Neural cell (in vitro differentiated cells): ENCODE results near the gene PLA2G5. TPM values are rescaled to one million over a fixed set of nuclear protein-coding genes. Genes with fewer than 3 reads are reported as not detected.

Experiments used
- H2AFZ ChIP-seq: fragments of 200-600, 300-800 bp; sonication (generic), shearing (Covaris generic); 2 replicates; pipeline ENCODE4 v1.6.0; 2014; ENCODE audit warnings: low read depth, mild to moderate bottlenecking, antibody characterized with exemption, low read length, moderate library complexity
- H3F3A ChIP-seq: fragments of 200-600 bp; shearing (Covaris generic); 2 replicates; pipeline ENCODE4 v1.6.1; 2016; ENCODE audit warnings: mild to moderate bottlenecking, moderate library complexity, mixed read lengths, antibody characterized with exemption, low read length; ENCODE audit not compliant: insufficient read depth, poor library complexity, severe bottlenecking
- H3K27ac ChIP-seq: fragments of 200-600, 300-800 bp; sonication (generic), shearing (Covaris generic); 2 replicates; pipeline ENCODE4 v1.5.1; 2014; ENCODE audit warnings: mild to moderate bottlenecking, low read length, moderate library complexity
- H3K27me3 ChIP-seq: fragments of 300-800, 200-600 bp; sonication (generic), shearing (Covaris generic); 2 replicates; pipeline ENCODE4 v1.6.0; 2014; ENCODE audit warnings: mild to moderate bottlenecking, low read depth, low read length, moderate library complexity; ENCODE audit not compliant: insufficient read depth
- H3K36me3 ChIP-seq: fragments of 300-800, 200-600 bp; sonication (generic), shearing (Covaris generic); 2 replicates; pipeline ENCODE4 v1.5.1; 2014; ENCODE audit warnings: mild to moderate bottlenecking, antibody characterized with exemption, low read length, moderate library complexity; ENCODE audit not compliant: insufficient read depth
- H3K4me2 ChIP-seq: fragments of 300-800, 200-600 bp; sonication (generic), shearing (Covaris generic); 2 replicates; pipeline ENCODE4 v1.6.0; 2014; ENCODE audit warnings: mild to moderate bottlenecking, low read length
- H3K4me3 ChIP-seq: fragments of 300-800, 200-600 bp; sonication (generic), shearing (Covaris generic); 2 replicates; pipeline ENCODE4 v1.5.1; 2014; ENCODE audit warnings: mild to moderate bottlenecking, low read length, moderate library complexity
- H3K79me2 ChIP-seq: fragments of 200-600 bp; shearing (Covaris generic); replicated peaks from 2 replicates; pipeline ENCODE4 v1.6.0; 2014; ENCODE audit warnings: mild to moderate bottlenecking, low read length, moderate library complexity; ENCODE audit not compliant: insufficient read depth
- H3K9ac ChIP-seq: fragments of 300-800, 200-600 bp; sonication (generic), shearing (Covaris generic); 2 replicates; pipeline ENCODE4 v1.6.1; 2016; ENCODE audit warnings: mild to moderate bottlenecking, low read length, mixed read lengths
- H3K9me2 ChIP-seq: fragments of 200-600 bp; shearing (Covaris generic); 2 replicates; pipeline ENCODE4 v1.6.1; 2016; ENCODE audit warnings: mild to moderate bottlenecking, low read length, mixed read lengths; ENCODE audit not compliant: insufficient read depth
- H3K9me3 ChIP-seq: fragments of 200-600, 300-800 bp; sonication (generic), shearing (Covaris generic); 2 replicates; pipeline ENCODE4 v1.6.1; 2016; ENCODE audit warnings: mild to moderate bottlenecking, mixed run types, low read length, moderate library complexity, mixed read lengths
- H4K20me1 ChIP-seq: fragments of 200-600 bp; shearing (Covaris generic); 2 replicates; pipeline ENCODE4 v1.6.1; 2016; ENCODE audit warnings: mild to moderate bottlenecking, mixed run types; ENCODE audit not compliant: insufficient read depth
- CTCF ChIP-seq: fragments of 450-650 bp; IDR thresholded peaks from 2 replicates; pipeline ENCODE4 v1.5.1; 2014; ENCODE audit warnings: antibody characterized with exemption, mild to moderate bottlenecking, moderate library complexity; ENCODE audit not compliant: poor library complexity, severe bottlenecking
- EP300 ChIP-seq: fragments of 450-650 bp; conservative IDR thresholded peaks from 2 replicates; pipeline ENCODE4 v1.6.1; 2014; ENCODE audit warnings: antibody characterized with exemption, mild to moderate bottlenecking, moderate library complexity; ENCODE audit not compliant: poor library complexity, severe bottlenecking
- EZH2 ChIP-seq: fragments of 200-600, 300-800 bp; shearing (Covaris generic), sonication (generic); IDR thresholded peaks from 2 replicates; pipeline ENCODE4 v1.6.1; 2014; ENCODE audit warnings: antibody characterized with exemption, low read length, borderline replicate concordance, mild to moderate bottlenecking; ENCODE audit not compliant: insufficient read depth, poor library complexity, severe bottlenecking
- MXI1 ChIP-seq: fragments of 450-650 bp; conservative IDR thresholded peaks from 2 replicates; pipeline ENCODE4 v1.6.1; 2014; ENCODE audit warnings: antibody characterized with exemption, mild to moderate bottlenecking; ENCODE audit not compliant: poor library complexity, severe bottlenecking
- POLR2AphosphoS5 ChIP-seq: IDR thresholded peaks from 2 replicates; pipeline ENCODE4 v1.6.1; 2012
- RAD21 ChIP-seq: fragments of 450-650 bp; conservative IDR thresholded peaks from 2 replicates; pipeline ENCODE4 v1.6.1; 2014; ENCODE audit warnings: antibody characterized with exemption, mild to moderate bottlenecking, moderate library complexity
- SMC3 ChIP-seq: fragments of 450-650 bp; conservative IDR thresholded peaks from 2 replicates; pipeline ENCODE4 v1.6.1; 2014; ENCODE audit warnings: antibody characterized with exemption, mild to moderate bottlenecking, moderate library complexity; ENCODE audit not compliant: poor library complexity
- TAF1 ChIP-seq: IDR thresholded peaks from 2 replicates; pipeline ENCODE4 v1.6.1; 2012; ENCODE audit warnings: low read depth
- polyA plus RNA-seq: library from polyadenylated mRNA; depleted of rRNA; stranded (reverse); fragments of >200 nt; gene quantifications from 2 replicates; pipeline ENCODE4 v1.2.3, GENCODE V29; 2014
- TF ChIP-seq, protein P1 (sequence below): IDR thresholded peaks from 2 replicates; pipeline ENCODE4 v1.6.1; 2012; ENCODE audit warnings: borderline replicate concordance

The PLA2G5 gene
- polyA plus RNA-seq, 1 donor from 2014 or later: not detected

GRCh38 chr1:20080441-20081352 is 10.7 kb downstream of the PLA2G5 start:
- TF ChIP-seq, protein P1, sequence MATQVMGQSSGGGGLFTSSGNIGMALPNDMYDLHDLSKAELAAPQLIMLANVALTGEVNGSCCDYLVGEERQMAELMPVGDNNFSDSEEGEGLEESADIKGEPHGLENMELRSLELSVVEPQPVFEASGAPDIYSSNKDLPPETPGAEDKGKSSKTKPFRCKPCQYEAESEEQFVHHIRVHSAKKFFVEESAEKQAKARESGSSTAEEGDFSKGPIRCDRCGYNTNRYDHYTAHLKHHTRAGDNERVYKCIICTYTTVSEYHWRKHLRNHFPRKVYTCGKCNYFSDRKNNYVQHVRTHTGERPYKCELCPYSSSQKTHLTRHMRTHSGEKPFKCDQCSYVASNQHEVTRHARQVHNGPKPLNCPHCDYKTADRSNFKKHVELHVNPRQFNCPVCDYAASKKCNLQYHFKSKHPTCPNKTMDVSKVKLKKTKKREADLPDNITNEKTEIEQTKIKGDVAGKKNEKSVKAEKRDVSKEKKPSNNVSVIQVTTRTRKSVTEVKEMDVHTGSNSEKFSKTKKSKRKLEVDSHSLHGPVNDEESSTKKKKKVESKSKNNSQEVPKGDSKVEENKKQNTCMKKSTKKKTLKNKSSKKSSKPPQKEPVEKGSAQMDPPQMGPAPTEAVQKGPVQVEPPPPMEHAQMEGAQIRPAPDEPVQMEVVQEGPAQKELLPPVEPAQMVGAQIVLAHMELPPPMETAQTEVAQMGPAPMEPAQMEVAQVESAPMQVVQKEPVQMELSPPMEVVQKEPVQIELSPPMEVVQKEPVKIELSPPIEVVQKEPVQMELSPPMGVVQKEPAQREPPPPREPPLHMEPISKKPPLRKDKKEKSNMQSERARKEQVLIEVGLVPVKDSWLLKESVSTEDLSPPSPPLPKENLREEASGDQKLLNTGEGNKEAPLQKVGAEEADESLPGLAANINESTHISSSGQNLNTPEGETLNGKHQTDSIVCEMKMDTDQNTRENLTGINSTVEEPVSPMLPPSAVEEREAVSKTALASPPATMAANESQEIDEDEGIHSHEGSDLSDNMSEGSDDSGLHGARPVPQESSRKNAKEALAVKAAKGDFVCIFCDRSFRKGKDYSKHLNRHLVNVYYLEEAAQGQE: no peak
- TF ChIP-seq SMC3 (no peak), POLR2AphosphoS5 (no peak), EZH2 (no peak), CTCF (no peak), MXI1 (no peak), TAF1 (no peak), RAD21 (no peak), EP300 (no peak)
- Histone ChIP-seq H3K27me3 (no peaks in the 10 kb centered on the region), H3K4me2 (no peak overlapping the region), H3K9me3 (no peaks in the 10 kb centered on the region), H3K27ac (no peak overlapping the region), H4K20me1 (no peaks in the 10 kb centered on the region), H2AFZ (no peak overlapping the region), H3K9me2 (no peaks in the 10 kb centered on the region), H3K36me3 (no peaks in the 10 kb centered on the region), H3K79me2 (no peaks in the 10 kb centered on the region), H3K9ac (no peak overlapping the region), H3K4me3 (no peak overlapping the region), H3F3A (no peaks in the 10 kb centered on the region)

GRCh38 chr1:20081353-20081810 is 11.4 kb downstream of the PLA2G5 start:
- Histone ChIP-seq H3K9ac (no peak overlapping the region), H3K4me2 (no peak overlapping the region), H3K27ac (no peak overlapping the region), H2AFZ (no peak overlapping the region), H3K9me3 (no peaks in the 10 kb centered on the region), H3K9me2 (no peaks in the 10 kb centered on the region), H3K36me3 (no peaks in the 10 kb centered on the region), H3F3A (no peaks in the 10 kb centered on the region), H3K27me3 (no peaks in the 10 kb centered on the region), H3K4me3 (no peak overlapping the region), H4K20me1 (no peaks in the 10 kb centered on the region), H3K79me2 (no peaks in the 10 kb centered on the region)
- no peak for TF ChIP-seq EP300
- TF ChIP-seq SMC3: no peak
- no peak for TF ChIP-seq TAF1
- no peak for TF ChIP-seq CTCF
- no peak for TF ChIP-seq EZH2
- no peak for TF ChIP-seq MXI1
- TF ChIP-seq, protein P1: no peak
- TF ChIP-seq RAD21: no peak
- no peak for TF ChIP-seq POLR2AphosphoS5
